Lower leg skin (tissue), 4 donors: ENCODE results near the gene BUD23. TPM values are rescaled to one million over a fixed set of nuclear protein-coding genes. Genes with fewer than 3 reads are reported as not detected.
"Not testable (repeated sequence)": the region's sequence is repeated elsewhere in the genome, so short reads cannot be mapped to it uniquely, and the experiment has no call there.

Source experiments
- DNase-seq, 2 donors: peaks; one replicate each; pipeline ENCODE4 v3.0.0-alpha.2; 2019; ENCODE audit warnings: low spot score in 2 of 2
- H3K4me3 ChIP-seq: fragments of 200-600 bp; sonication (generic); 2 replicates; pipeline ENCODE4 v1.5.1; 2017; ENCODE audit warnings: mild to moderate bottlenecking, low read depth; ENCODE audit not compliant: poor library complexity, severe bottlenecking
- POLR2A ChIP-seq, 2 donors: fragments of 450-650 bp; IDR thresholded peaks; one replicate each; pipeline ENCODE4 v1.6.1; 2016 to 2017; ENCODE audit warnings: antibody characterized with exemption in 2 of 2, mild to moderate bottlenecking in 1 of 2, moderate library complexity in 1 of 2
- WGBS, 2 donors: methylation state at CpG; one replicate each; pipeline ENCODE4 v1.1.5; 2018; 5-methylcytosine and 5-hydroxymethylcytosine counted together
- intact Hi-C: fragments of 100-400 bp; cut with DNase I; formaldehyde crosslinking; loops from one replicate; pipeline ENCODE4 v1.15.0; 2023; ENCODE audit warnings: low total_unique reads
- total RNA-seq, 4 donors: library from RNA; depleted of rRNA; stranded (reverse); fragments of >200 nt; gene quantifications; one replicate each; pipeline ENCODE4 v1.1.0, GENCODE V29; 2016
- TF ChIP-seq, protein P1 (sequence below), 3 donors: fragments of 450-650 bp; IDR thresholded peaks; one replicate each; pipeline ENCODE4 v1.5.1; 2016; ENCODE audit warnings: antibody characterized with exemption in 3 of 3, mild to moderate bottlenecking in 3 of 3, moderate library complexity in 2 of 3

The BUD23 gene
- total RNA-seq, 4 donors from 2014 or later, result 46.3 to 57.8 (median 53.2) TPM

DNA sequence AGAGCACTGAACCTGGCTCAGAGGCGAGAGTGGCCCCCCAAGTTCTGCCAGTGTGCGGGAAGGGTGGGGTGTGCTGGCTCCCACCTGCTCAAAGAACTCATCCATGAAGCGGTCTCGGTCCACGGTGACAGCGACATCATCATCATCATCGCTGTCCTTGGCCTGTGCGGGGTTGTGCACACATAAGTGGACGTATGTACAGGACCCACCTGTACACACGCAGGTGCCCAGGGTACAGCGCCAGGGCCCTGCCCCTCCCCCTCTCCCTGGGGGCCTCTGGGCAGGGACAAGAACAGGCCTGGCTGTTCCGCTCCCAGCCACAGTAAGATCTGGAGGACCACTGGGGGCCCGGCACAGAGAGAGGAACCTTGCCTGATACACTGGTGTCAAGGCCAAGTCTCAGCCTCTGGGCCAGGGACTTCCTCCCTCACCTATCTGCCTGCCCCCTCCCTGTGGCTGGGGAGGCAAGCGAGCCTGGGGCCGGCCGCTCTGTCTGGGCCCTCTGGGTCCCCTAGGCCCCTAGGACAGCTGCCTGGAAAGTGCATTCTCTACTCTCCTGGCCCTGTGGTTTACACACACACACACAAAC is 25.7 kb downstream of the BUD23 start:
- TF ChIP-seq, protein P1, sequence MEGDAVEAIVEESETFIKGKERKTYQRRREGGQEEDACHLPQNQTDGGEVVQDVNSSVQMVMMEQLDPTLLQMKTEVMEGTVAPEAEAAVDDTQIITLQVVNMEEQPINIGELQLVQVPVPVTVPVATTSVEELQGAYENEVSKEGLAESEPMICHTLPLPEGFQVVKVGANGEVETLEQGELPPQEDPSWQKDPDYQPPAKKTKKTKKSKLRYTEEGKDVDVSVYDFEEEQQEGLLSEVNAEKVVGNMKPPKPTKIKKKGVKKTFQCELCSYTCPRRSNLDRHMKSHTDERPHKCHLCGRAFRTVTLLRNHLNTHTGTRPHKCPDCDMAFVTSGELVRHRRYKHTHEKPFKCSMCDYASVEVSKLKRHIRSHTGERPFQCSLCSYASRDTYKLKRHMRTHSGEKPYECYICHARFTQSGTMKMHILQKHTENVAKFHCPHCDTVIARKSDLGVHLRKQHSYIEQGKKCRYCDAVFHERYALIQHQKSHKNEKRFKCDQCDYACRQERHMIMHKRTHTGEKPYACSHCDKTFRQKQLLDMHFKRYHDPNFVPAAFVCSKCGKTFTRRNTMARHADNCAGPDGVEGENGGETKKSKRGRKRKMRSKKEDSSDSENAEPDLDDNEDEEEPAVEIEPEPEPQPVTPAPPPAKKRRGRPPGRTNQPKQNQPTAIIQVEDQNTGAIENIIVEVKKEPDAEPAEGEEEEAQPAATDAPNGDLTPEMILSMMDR (IDR thresholded peaks at IDR 0.05), result no peak
- no peak for TF ChIP-seq POLR2A (IDR thresholded peaks at IDR 0.05)
- WGBS, 2 donors, result 93 to 96% methylated on average over 6 to 9 of the region's 16 CpGs
- intact Hi-C loops, result no loop called here
- H3K4me3 ChIP-seq, result no peak overlapping the region
- no peak for DNase-seq

DNA sequence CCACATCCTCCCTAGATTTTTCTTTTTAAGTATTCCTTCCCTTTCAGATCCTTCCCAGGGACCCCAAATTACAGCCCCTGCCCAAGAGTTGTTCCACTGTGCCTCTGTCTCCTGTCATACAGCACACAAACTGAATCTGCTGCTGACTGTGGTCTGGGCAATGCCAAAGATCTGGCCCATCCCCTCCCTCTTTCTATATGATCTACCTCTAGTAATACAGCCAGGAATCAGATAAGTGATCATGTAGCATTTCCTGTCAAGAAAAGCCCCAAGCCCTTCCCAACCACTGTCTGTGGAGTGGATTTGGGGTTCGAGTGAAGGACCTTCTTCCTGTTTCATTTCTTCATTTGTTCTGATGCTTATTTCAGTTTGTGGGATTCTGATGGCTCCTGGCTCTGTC is 29.4 kb downstream of the BUD23 start:
- intact Hi-C loops, result no loop called here
- 83 to 86% methylated on average over 1 of the region's 1 CpG for WGBS, 2 donors
- H3K4me3 ChIP-seq, result no peak overlapping the region
- no peak for DNase-seq
- TF ChIP-seq, protein P1 (IDR thresholded peaks at IDR 0.05), result no peak
- TF ChIP-seq POLR2A (IDR thresholded peaks at IDR 0.05), result no peak

DNA sequence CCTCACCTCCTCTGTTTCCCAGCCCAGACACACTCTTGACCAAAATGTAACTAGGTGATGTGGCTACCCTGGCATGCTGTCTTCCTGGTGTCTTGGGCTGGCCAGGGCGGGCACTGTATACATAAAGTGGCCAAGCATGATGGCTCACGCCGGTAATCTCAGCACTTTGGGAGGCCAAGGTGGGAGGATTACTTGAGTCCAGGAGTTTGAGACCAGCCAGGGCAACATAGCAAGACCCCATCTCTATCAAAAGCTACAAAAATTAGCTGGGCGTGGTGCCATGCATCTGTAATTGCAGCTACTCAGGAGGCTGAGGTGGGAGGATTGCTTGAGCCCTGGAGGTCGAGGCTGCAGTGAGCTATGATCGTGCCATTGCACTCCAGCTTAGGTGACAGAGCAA is 29.9 kb downstream of the BUD23 start:
- intact Hi-C loops, H3K4me3 ChIP-seq, DNase-seq: not testable (repeated sequence)
- WGBS, 2 donors, result 93 to 97% methylated on average over 6 of the region's 6 CpGs

DNA sequence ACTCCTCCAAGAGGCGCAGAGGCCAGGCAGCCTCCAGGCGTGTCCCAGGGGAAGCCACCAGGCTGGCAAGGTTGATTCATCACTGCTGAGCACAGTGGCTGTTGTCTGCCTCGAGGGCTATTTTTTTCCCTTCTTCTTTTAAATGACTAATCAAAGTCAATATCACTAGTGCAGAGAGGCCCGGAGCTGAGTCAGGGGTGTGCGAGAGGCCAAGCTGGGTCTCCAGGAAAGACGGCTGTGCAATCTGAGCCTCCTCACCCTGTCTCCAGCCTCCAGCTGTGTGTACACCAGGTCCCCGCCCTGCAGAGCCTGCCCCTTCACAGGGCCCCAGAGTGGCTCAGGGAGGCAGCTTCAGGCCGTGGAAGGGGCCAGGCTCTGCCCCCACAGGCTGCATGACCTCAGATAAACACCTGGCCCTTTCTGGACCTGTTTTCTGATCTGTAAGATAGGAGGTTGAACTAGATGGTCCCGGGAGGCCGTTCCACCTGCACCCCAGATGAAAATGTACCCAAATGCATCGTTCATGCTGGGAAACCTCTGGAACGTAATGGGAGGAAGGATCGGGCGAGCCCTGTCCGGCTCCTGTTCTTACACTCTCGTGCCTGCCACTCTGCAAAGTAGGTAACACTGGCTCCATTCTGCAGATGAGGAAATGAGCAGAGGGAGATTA is 32.4 kb downstream of the BUD23 start:
- H3K4me3 ChIP-seq, result no peak overlapping the region
- DNase-seq, result no peak
- 62 to 66% methylated on average over 15 to 16 of the region's 16 CpGs for WGBS, 2 donors
- intact Hi-C loops, result no loop called here
- TF ChIP-seq POLR2A (IDR thresholded peaks at IDR 0.05), result no peak
- TF ChIP-seq, protein P1 (IDR thresholded peaks at IDR 0.05), result peak in 1 of 3 donors; percentile 21

DNA sequence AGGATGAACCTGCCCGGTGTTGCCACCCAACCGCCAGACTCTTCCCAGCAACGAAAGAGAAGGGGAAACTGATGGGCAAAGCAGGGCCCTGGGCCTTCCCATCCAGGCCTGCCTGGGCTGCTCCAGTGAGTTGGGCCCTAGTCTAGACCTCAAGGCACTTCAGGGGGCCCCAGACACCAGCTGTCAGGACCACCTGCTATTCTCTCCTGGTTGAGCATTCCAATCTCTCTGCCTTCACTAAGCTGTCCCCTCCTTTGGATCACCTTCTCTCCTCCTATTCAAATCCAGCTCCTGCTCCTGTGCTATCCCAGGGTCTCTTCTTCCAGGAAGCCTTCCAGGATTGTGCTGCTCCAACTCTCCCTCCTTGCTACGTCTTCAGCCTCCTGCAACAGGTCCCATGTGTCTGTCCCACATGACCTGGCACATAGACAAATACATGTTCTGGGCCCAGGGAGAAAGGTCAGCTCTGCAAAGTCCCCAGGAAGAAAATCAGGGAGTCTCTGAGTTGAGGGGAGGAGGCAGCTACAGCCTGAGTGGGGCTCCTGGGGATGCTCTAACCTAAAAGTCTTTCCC is 33.0 kb downstream of the BUD23 start:
- intact Hi-C loops, result no loop called here
- WGBS, 2 donors, result 83 to 85% methylated on average over 4 of the region's 4 CpGs
- TF ChIP-seq, protein P1 (IDR thresholded peaks at IDR 0.05), result no peak
- TF ChIP-seq POLR2A (IDR thresholded peaks at IDR 0.05), result no peak
- H3K4me3 ChIP-seq, result no peak overlapping the region
- no peak for DNase-seq

DNA sequence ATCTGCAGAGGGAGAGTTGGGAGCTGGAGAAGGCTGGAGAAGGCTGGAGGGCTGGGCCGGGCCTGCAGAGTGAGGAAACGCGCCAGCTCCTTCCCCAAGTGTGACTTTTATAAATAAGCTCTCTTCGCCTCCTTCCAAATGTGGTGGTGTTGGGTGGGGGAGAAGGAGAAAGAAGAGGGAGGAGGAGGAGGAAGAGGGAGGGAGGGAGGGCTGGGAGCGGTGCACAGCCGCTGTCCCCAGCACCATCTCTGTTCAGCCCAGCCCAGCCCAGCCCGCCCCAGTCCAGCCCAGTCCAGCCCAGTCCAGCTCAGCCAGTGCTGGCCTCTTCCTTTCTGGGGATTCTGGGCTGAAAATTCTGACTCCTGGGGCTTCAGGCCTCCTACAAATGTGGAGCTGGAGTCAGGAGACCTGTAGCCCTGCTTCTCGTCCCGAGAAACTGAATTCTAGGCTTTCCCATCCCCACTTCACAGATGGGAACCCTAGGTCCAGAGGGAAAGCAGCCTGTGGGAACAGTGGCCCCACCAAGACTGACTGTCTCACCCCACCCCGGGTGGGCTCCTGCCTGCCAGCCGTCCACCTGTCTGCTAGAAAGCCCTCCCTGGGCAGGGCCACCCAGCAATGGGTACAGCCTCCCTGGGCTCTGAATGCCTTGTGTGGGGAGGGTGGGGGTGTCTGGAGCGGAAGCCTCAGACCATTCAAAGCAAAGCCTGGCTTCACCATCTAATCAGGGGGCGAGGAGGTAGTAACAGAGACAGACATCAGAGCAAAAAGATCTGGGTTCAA is 33.8 kb downstream of the BUD23 start:
- DNase-seq, result no peak
- TF ChIP-seq, protein P1 (IDR thresholded peaks at IDR 0.05), result no peak
- no peak for TF ChIP-seq POLR2A (IDR thresholded peaks at IDR 0.05)

More for the DNA sequence above, 33.8 kb downstream of the BUD23 start:
- H3K4me3 ChIP-seq, result no peak overlapping the region
- WGBS, 2 donors, result 70 to 77% methylated on average over 13 of the region's 13 CpGs
- intact Hi-C loops, result no loop called here
